GM18858 (cell line): ENCODE measurements around the gene RIPPLY1.
A peak's percentile ranks its signal among the peaks of the same experiment; 100 is the strongest.

Experiments used
- ATAC-seq: cut with Tn5 transposase; IDR thresholded peaks from one replicate; pipeline ENCODE4 v1.9.1; 2021; ENCODE audit not compliant: unreplicated experiment

RIPPLY1 gene

DNA sequence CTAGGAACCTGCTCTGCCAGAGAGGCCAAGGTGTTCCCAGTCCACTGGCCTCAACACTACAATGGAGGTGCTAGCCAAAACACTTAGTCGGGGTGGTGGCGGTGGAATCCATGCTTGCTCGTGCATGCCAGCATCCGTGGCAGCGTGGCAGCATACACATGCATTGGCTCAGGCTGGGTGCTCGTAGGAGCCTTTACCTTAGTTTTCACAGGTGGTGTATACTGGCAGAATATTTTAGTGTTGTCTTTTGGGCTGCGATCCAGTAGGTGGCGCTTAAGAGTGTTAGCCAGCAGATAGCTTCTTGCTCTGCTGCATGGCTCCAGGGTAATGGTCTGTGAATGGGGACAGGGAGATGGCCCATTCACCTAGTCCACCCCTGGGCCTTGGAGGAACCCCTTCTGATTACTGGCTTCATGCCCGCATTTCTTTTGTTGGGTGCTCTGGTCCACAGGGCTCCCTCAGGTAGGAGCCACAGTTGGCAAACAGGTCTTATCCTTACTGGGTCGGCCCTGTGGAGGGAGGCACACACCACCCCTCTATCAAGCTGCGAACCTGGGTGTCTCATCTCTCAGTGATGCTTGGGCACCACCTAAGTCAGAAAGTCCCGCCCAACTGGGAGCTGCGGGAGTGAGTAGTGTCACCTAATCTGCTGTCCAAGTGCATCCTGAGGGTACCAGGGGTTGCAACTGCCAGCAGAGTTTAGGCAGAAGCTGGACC is 40.0 kb downstream of the RIPPLY1 start:
- ATAC-seq: peak; percentile 73
